Measurements from ENCODE around the gene FOXN1. TPM values are rescaled to one million over a fixed set of nuclear protein-coding genes. Genes with fewer than 3 reads are reported as not detected.

FOXN1 gene
- total RNA-seq, 1 donor from 2014 or later, result not detected

DNA sequence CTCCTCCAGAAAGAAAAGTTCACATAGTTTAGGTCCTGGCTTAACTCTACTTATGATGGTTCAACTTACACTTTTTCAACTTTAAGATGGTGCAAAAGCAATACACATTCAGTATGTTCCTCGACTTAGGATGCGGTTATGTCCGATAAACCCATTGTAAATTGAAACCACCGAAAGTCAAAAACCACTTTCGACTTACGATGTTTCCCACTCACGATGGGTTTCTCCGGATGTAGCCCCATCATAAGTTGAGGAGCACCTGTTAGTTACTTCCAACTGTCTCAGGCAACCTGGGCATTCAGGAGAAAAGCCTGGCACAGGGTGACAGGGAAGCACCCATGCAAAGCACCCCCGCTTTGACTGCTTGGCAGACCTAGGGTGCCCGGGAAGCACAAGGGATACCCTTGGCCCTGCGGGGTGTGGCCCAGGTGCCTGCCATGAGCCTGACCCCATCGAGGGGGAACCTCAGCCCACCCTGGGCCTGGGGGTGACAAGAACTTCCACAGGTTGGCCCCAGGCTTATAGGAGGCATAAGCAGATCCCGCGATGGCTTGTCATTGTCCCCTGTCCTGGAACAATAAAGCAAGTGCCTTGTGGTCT, 32.2 kb downstream of the FOXN1 start:
- Mint-ChIP-seq H3K27ac (ENCODE audit: unreplicated experiment) (no peak overlapping the region), H3K27me3 (ENCODE audit: low read depth, unreplicated experiment) (peaks cover 46% of the 10 kb centered on the region), H3K9me3 (ENCODE audit: unreplicated experiment) (no peaks in the 10 kb centered on the region), H3K4me1 (ENCODE audit: low read depth, unreplicated experiment) (no peaks in the 10 kb centered on the region), H3K36me3 (ENCODE audit: low read depth, unreplicated experiment) (peaks cover 3% of the 10 kb centered on the region), H3K4me3 (ENCODE audit: unreplicated experiment) (no peak overlapping the region)
- no peak overlapping the region for H2AFZ ChIP-seq (ENCODE audit: low read depth, low read length)
- DNase-seq (ENCODE audit: low read depth) (no peak), FAIRE-seq (no peak)
- TF ChIP-seq, protein P1, sequence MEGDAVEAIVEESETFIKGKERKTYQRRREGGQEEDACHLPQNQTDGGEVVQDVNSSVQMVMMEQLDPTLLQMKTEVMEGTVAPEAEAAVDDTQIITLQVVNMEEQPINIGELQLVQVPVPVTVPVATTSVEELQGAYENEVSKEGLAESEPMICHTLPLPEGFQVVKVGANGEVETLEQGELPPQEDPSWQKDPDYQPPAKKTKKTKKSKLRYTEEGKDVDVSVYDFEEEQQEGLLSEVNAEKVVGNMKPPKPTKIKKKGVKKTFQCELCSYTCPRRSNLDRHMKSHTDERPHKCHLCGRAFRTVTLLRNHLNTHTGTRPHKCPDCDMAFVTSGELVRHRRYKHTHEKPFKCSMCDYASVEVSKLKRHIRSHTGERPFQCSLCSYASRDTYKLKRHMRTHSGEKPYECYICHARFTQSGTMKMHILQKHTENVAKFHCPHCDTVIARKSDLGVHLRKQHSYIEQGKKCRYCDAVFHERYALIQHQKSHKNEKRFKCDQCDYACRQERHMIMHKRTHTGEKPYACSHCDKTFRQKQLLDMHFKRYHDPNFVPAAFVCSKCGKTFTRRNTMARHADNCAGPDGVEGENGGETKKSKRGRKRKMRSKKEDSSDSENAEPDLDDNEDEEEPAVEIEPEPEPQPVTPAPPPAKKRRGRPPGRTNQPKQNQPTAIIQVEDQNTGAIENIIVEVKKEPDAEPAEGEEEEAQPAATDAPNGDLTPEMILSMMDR (IDR thresholded peaks at IDR 0.05; ENCODE audit: insufficient read depth, low read depth, low read length), result no peak
- TF ChIP-seq EZH2 (IDR thresholded peaks at IDR 0.05; ENCODE audit: insufficient read depth, low read length), result no peak
- H3K4me1 ChIP-seq (ENCODE audit: insufficient read depth, low read length), result no peaks in the 10 kb centered on the region
- no peak overlapping the region for H3K9ac ChIP-seq (ENCODE audit: low read length)
- H4K20me1 ChIP-seq (ENCODE audit: insufficient read depth, low read length), result no peaks in the 10 kb centered on the region
- no peaks in the 10 kb centered on the region for H3K9me3 ChIP-seq (ENCODE audit: insufficient read depth, low read depth, low read length)
- H3K79me2 ChIP-seq (ENCODE audit: insufficient read depth, low read length), result no peaks in the 10 kb centered on the region
- no peaks in the 10 kb centered on the region for H3K36me3 ChIP-seq (ENCODE audit: insufficient read depth, low read length)
- no peak overlapping the region for H3K4me2 ChIP-seq (ENCODE audit: low read length)
- H3K27me3 ChIP-seq (ENCODE audit: insufficient read depth, low read length), result peaks cover 2% of the 10 kb centered on the region
- no peak overlapping the region for H3K4me3 ChIP-seq (ENCODE audit: insufficient read depth, low read depth, low read length)
- no peak overlapping the region for H3K27ac ChIP-seq (ENCODE audit: low read depth, low read length)

DNA sequence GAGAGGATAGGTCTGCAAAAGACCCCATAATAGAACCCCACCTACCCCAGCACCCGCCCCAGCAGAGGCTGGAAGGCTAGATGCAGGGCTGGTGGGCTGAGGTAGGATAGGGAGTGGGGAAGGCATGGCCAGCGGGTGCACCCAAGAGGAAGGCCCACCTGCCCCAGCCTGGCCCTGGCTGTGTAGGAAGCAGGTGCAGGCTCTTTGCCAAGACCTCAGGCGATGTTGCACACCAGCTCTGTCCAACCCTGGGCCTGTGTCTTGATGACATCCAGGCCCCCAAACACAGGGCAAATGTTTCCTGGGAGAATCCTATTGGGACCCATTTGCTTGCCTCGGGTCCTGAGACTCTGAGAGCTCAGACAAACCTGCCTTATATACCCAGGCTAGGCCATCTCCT, 34.1 kb downstream of the FOXN1 start:
- TF ChIP-seq EZH2 (IDR thresholded peaks at IDR 0.05; ENCODE audit: insufficient read depth, low read length), result no peak
- TF ChIP-seq, protein P1 (IDR thresholded peaks at IDR 0.05; ENCODE audit: insufficient read depth, low read depth, low read length), result no peak
- no peaks in the 10 kb centered on the region for H3K9me3 ChIP-seq (ENCODE audit: insufficient read depth, low read depth, low read length)
- no peak for FAIRE-seq

DNA sequence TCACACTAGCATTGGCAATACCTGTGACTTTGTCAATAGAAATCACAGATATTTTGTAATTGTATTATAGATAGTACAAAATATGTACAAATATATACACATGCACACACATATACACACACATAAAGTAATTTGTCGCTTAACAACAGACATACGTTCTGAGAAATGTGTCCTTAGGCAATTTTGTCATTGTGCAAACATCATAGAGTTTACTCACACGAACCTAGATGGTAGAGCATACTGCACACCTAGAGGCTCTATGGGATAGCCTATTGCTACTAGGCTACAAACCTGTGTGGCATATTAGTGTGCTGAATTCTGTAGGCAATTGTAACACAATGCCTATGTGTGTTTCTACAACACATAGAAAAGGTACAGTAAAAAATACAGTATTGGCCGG, 35.3 kb downstream of the FOXN1 start:
- DNase-seq (ENCODE audit: low read depth), result no peak
- no peaks in the 10 kb centered on the region for H3K9me3 Mint-ChIP-seq (ENCODE audit: unreplicated experiment)
- peaks cover 30% of the 10 kb centered on the region for H3K27me3 Mint-ChIP-seq (ENCODE audit: low read depth, unreplicated experiment)
- no peak overlapping the region for H3K27ac Mint-ChIP-seq (ENCODE audit: unreplicated experiment)
- FAIRE-seq, result no peak
- Histone ChIP-seq H4K20me1 (ENCODE audit: insufficient read depth, low read length) (no peaks in the 10 kb centered on the region), H3K27ac (ENCODE audit: low read depth, low read length) (no peak overlapping the region), H3K79me2 (ENCODE audit: insufficient read depth, low read length) (no peaks in the 10 kb centered on the region), H3K4me3 (ENCODE audit: insufficient read depth, low read depth, low read length) (no peak overlapping the region), H3K27me3 (ENCODE audit: insufficient read depth, low read length) (no peaks in the 10 kb centered on the region), H3K4me1 (ENCODE audit: insufficient read depth, low read length) (no peaks in the 10 kb centered on the region), H2AFZ (ENCODE audit: low read depth, low read length) (no peak overlapping the region), H3K9me3 (ENCODE audit: insufficient read depth, low read depth, low read length) (no peaks in the 10 kb centered on the region), H3K36me3 (ENCODE audit: insufficient read depth, low read length) (no peaks in the 10 kb centered on the region), H3K9ac (ENCODE audit: low read length) (no peak overlapping the region), H3K4me2 (ENCODE audit: low read length) (no peak overlapping the region)
- H3K4me3 Mint-ChIP-seq (ENCODE audit: unreplicated experiment), result no peak overlapping the region
- no peaks in the 10 kb centered on the region for H3K4me1 Mint-ChIP-seq (ENCODE audit: low read depth, unreplicated experiment)
- TF ChIP-seq, protein P1 (IDR thresholded peaks at IDR 0.05; ENCODE audit: insufficient read depth, low read depth, low read length), result no peak
- TF ChIP-seq EZH2 (IDR thresholded peaks at IDR 0.05; ENCODE audit: insufficient read depth, low read length), result no peak
- H3K36me3 Mint-ChIP-seq (ENCODE audit: low read depth, unreplicated experiment), result no peaks in the 10 kb centered on the region

More for the DNA sequence above, 34.1 kb downstream of the FOXN1 start:
- no peak overlapping the region for H3K27ac Mint-ChIP-seq (ENCODE audit: unreplicated experiment)
- Histone ChIP-seq H3K4me2 (ENCODE audit: low read length) (no peak overlapping the region), H3K4me1 (ENCODE audit: insufficient read depth, low read length) (no peaks in the 10 kb centered on the region), H4K20me1 (ENCODE audit: insufficient read depth, low read length) (no peaks in the 10 kb centered on the region), H3K36me3 (ENCODE audit: insufficient read depth, low read length) (no peaks in the 10 kb centered on the region), H3K4me3 (ENCODE audit: insufficient read depth, low read depth, low read length) (no peak overlapping the region), H2AFZ (ENCODE audit: low read depth, low read length) (no peak overlapping the region), H3K27ac (ENCODE audit: low read depth, low read length) (no peak overlapping the region), H3K9ac (ENCODE audit: low read length) (no peak overlapping the region), H3K79me2 (ENCODE audit: insufficient read depth, low read length) (no peaks in the 10 kb centered on the region), H3K27me3 (ENCODE audit: insufficient read depth, low read length) (peaks cover 2% of the 10 kb centered on the region)
- DNase-seq (ENCODE audit: low read depth), result no peak
- peaks cover 39% of the 10 kb centered on the region for H3K27me3 Mint-ChIP-seq (ENCODE audit: low read depth, unreplicated experiment)
- H3K36me3 Mint-ChIP-seq (ENCODE audit: low read depth, unreplicated experiment), result no peaks in the 10 kb centered on the region
- no peaks in the 10 kb centered on the region for H3K9me3 Mint-ChIP-seq (ENCODE audit: unreplicated experiment)
- H3K4me1 Mint-ChIP-seq (ENCODE audit: low read depth, unreplicated experiment), result no peaks in the 10 kb centered on the region
- no peak overlapping the region for H3K4me3 Mint-ChIP-seq (ENCODE audit: unreplicated experiment)

Measured in astrocyte (in vitro differentiated cells and primary cell).